HG02840 (cell line): Measurements from ENCODE around the gene EDN2.

ENCODE experiments used
- ATAC-seq: cut with Tn5 transposase; IDR thresholded peaks from one replicate; pipeline ENCODE4 v1.9.1; 2021; ENCODE audit warnings: mild to moderate bottlenecking, moderate library complexity, moderate number of reproducible peaks; ENCODE audit not compliant: unreplicated experiment, low FRiP score

Gene EDN2

DNA sequence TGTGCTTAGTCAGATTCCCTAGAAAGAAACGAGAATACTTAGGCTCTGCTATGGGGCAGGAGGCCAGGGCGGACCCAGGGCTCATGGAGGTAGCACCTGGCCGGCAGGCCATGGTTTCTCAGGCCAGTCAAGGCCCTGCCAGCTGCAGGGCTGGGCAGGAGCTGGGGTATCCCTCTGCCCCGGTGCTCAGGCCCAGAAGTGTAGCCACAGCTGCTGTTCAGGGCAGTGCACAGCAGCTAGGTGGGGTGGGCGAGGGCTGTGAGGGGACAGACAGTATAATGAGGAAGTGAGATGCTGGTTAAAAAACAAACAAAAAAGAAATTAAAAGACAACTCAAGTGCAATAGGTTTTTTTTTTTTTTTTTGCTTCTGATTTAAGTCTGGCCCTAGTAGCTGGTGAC, 34.0 kb upstream of the EDN2 start:
- ATAC-seq: no peak

DNA sequence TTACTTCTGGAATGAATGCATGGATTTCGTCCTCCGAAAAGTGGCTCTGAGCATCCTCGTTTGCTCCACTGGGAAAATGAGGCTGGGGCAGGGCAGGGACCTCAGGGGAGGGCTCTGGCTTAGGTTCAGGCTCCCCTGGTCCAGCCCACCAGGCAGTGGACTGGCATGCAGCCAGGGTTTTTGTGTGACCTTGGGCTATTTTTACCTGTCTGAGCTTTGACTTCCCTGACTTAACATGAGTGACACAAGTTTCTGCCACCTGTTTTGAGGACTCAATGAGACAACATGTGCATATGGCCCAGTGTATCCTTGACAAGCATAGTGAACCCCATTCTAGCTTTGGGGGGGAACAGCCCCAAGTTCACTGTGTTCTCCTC, 32.6 kb upstream of the EDN2 start:
- ATAC-seq: no peak

DNA sequence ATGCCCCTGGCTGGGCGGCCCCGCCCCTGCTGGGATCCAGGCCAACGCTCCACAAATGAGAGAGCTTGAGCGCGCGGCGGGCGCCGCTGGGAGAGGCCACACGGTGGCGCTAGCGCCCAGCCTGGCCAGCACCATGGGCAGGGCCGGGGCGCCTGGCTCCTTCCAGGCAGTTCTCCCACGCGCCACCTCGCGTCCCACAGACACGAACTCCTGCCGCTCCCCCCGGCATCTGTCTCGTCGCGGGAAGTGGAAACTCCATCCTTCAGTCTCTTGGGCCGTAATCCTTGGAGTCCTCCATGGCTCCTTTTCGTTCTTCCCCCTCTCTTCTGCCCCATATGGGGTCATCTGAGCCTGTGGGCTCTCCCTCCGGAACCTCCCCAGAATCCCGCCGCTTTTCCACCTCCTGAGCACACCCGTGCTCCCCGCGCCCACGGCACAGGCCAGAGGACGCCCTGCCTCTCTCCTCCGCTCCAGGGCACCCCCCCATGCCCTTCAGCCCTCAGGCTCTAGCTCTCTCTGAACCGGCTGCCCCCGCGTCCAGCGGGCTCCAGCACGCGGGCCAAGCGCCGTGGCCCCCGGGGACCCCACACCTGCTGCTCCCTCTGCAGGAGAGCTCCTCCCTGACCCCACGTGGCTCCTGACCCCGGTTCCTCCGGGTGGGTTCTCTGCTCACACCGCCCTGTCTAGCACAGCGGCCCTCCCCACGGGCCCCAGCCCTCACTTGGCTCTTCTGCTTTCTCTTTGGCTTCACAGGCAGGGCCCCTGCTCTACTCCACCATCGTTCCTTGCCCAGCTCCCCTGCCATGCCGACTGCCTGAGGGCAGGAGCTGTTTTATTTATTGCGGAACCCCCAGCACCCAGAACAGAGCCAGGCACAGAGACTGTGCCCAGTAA, 31.9 kb upstream of the EDN2 start:
- ATAC-seq: no peak

DNA sequence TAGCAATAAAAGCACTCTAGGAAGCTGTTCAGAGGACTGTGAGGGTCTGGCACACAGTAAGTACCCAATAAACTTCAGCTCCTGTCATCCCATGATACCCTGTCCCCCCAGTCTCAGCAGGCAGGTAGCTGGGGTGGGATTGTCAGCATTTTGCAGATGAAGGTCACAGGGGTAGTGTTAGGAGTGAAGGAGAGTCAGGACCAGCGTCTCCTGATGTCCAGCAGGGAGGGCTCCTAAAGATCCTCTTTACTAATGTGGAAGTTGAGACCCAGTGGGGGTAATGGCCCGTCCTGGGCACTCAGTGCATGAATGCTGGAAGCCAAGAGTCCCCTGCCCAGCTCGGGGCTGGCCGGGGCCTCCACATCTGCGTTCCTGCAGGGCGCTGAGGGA, 31.3 kb upstream of the EDN2 start:
- no peak for ATAC-seq

DNA sequence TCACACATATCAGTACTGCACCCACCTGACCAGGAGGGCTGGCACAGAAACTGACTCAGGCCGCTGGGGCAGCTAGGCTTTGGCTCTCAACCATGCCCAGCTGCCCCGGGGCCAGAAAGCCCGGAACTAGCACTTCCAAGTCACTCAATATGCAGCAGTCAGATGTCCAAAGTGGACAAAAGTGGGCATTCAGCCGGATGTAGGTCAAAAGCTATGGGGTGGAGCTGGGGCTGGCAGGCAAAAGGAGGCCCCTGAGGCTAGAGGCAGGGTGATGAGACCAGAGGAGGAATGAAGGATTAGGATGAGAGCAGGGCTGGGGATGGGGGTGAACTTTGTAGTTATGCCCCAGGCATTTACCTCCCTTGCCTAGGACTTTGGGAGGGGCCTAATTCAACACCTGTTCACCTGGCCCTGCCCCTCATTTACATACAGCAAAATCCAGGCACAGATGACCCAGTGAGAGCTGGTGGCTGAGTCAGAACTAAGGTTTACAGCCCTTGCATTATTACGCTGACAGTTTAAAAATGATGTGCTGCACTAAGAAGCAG, 30.7 kb upstream of the EDN2 start:
- no peak for ATAC-seq

DNA sequence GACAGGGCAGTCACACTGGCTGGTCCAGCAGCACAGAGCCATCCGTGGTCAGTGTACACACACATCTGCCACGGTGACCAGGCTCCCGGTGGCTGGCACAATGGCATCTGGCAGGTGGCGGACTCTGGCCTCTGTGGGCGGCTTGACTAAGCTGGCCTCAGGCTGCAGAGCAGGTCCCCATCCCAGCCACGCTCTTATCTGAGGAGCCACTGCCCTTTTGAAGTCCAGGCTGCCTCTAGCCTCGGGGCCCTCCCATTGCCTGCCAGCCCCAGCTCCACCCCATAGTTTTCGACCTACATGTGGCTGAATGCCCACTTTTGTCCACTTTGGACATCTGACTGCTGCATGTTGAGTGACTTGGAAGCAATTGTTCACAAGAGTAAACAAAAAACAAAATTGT, 29.9 kb upstream of the EDN2 start:
- ATAC-seq: no peak

DNA sequence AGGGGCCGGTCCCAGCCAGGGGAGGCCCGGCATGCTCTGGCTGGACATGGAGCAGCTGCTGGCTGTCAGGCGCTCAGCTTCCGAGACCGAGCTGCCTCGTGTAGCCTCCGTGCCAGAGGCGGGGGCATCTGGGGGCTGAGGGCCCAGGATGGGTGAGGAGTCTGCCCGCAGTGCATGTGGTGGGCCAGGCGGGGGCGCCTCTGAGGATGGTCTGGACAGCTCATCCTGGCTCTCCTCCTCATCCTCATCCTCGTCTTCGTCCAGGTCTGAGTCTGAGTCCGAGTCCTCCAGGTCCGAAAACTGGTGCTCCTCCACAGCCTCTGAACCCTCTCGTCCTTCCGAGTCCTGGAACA, 28.9 kb upstream of the EDN2 start:
- ATAC-seq: no peak

DNA sequence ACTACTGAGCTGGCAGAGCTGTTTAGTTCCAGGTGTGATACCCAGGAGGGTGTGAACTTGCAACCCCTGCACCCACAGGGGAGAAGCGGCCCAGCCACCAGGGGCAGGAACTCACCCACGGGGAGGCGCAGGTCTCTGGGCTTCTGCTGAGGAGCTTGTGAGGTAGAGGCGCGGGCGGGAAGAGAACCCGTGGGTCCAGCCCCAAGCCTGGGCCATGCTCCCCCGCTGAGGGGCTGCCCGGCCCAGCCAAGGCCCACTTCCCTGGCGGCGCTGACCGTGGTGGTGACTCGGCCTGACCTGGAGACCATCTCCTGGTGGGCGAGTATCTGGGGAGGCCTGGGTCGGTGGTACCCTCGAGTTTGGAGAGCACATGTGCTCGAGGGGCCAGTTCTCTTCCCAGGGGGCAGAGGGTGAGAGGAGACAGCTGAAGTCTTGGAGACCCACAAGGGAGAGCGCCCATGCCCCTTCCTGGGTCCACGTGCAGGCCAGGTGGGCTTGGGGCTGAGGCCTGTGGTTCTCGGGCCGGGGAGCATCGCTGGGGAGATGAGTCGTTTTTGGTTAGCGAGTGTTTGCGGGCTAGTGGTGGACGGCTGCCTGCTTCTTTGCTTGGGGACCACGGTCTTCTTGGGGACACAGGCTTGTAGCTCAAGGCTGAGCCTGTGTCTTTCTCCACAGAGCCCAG, 28.4 kb upstream of the EDN2 start:
- ATAC-seq: no peak

DNA sequence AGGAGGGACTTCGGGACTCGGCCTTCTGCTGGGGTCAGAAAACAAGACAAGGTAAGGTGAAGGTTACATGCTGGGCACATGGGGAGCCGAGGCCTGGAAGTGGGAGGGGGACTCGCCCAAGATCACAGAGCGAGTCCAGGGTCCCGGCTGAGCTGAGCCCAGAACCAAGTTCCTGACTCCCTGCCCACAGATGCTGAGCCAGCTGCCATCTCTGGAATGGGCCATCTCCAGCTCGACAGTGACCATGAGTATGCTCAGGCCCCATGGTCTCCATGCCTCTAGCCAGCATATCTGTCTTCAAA, 26.7 kb upstream of the EDN2 start:
- no peak for ATAC-seq

DNA sequence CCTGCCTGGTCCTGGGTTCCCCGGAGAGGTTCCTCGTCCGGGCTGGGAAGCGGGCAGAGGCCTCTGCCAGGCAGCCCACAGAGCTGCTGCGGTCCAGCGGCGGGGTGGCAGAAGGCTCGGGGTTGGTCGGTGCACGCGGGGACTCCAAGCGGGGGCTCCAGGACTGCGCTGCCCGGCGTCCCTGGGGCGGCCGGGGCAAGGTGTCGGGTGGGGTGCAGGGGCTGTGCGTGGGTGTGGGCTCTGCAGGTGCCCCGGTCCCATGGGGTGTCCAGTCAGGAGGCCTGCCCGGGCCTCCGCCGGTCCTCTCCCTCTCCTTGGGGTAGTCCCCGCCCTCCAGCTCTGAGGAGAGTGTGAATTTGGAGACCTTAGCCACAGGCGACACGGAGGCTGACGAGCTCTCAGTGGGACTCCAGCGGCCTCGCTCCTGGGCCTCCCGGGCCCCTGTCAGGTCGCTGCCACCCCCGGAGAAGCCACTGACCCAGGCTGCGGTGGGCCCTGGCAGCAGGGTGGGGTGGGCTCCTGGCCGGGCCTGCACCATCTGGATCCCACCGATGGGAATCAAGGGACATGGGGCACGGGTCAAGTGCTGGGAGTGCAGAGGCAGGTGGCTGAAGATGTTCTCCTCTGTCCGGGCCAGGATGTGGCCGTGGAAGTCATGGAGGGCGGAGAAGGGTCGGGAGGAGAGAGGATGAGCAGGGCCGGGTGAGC, 26.2 kb upstream of the EDN2 start:
- no peak for ATAC-seq

DNA sequence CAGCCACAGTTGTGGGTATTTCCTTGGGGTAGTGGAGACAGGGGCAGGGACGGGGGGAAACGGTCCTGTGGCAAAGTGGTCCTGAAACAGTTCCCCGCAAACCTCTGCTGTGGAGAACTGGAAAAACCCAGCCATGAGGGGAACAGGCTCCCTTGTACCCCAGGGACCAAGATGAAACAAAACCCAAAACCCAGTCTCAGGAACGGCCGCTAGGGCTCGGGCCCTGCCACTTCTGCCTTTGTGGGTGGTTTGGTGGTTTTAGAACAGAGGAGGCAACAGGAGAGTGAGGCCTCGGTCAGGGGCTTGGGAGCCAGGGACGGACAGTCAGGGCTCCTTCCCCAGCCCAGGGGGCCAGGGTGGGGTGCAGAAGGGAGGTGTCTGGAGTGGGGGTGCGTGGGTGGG, 24.8 kb upstream of the EDN2 start:
- no peak for ATAC-seq

DNA sequence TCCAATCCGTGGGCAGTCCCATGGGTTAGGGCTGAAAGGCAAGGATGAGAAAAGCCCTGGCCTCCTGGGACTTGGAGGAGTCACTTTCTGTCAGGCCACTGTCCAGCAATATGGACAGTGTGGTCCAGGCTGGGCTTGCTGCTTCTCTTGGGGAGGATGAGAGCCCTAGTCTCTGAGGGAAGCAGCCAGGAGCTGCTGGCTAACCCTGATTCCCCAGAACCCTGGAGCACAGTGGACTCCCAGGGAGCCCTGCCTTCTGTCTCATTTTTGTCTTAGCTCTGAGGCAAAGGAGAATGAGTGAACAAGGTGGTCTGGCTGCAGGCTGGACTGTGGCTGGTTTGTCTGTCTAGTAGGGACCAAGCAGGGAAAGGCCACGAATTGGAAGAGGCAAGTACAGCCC, 23.8 kb upstream of the EDN2 start:
- ATAC-seq: no peak

DNA sequence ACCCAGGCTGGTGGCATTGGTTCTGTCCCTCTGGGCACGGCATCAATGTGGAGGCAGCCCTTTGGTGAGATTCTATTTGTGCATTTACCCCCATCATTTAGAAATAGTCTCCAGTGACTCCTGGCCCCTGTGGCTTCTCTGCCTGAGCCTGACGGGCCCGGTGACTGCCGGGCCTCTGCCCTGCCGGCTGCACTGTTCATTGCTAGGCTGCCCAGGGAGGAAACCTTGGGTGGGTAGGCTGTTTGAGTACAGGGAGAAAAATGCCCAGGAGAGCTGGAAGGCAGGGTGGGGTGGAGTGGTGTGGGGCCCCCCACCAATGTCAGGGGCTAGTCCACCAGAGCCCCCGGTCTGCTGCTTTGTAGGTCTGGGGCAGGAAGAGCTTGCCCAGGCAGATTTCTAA, 23.4 kb upstream of the EDN2 start:
- no peak for ATAC-seq

DNA sequence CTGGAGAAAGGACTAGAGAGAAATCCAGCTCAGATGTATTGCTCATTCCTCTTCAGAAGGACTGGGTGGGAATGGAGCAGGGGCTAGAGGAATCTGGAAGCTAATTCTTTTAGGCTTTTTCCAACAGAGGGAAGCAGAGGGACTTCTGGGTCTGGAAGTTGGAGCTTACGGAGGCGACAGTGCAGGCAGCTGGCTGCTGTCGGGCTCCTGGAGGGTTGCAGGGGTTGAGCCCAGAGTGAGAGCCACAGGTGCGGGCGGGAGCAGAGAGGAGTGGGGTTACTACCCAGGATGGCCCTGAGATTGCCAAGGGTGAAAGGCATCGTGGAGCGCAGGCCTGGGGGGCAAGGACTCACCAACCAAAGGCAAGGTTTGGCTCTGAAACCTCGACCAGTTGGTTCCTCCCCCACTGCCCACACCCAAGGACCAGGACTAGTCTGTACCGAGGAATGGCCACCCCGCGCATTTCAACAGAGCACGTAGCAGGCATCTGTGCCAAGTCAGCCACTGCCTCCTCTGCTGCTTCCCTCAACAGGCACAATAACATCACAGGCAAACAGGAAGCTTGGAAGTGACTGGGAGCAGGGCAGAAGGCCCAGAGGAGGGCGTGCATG, 22.7 kb upstream of the EDN2 start:
- no peak for ATAC-seq

DNA sequence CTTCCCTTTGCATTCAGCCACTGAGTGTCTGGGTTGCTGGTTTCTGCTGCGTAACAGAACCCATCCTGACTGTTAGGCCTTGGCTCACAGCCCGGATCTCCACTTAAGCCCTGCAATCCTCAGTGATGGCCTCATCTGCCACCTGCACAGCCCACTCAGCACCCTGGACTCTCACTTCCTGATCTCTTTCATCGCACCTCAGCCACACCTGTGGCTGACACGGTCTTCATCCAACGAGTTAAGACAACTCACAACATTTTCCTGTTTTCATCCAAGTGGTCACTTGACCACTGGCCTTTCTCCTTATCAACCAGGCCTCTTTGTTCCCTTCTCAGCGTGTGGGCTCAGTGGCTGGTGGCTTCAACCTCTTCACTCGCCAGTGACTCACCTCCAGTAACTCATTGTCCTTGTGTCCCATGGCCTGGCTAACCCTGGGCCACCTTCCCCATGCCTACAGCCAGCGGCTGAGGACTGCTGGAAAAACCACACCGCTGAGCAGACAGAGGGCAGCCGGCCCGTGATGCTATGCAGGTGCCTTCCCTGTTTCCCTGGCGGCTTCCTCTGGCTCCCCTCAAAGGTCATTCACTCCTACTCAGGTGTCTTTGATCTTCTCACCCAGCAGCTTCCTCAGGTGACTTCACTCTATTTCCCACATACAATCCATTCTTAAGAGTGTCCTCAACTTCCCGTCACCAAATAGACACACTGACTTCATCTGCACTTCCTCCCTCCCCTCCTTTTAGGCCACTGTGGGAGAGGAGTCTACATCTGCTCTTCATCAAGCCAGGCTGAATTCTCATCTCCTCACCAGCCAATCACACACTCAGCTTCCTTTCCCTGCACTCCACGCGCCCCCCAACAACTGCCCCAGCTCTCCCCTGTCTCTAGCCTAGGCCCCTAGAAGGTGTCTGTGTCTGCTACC, 19.9 kb upstream of the EDN2 start:
- no peak for ATAC-seq

DNA sequence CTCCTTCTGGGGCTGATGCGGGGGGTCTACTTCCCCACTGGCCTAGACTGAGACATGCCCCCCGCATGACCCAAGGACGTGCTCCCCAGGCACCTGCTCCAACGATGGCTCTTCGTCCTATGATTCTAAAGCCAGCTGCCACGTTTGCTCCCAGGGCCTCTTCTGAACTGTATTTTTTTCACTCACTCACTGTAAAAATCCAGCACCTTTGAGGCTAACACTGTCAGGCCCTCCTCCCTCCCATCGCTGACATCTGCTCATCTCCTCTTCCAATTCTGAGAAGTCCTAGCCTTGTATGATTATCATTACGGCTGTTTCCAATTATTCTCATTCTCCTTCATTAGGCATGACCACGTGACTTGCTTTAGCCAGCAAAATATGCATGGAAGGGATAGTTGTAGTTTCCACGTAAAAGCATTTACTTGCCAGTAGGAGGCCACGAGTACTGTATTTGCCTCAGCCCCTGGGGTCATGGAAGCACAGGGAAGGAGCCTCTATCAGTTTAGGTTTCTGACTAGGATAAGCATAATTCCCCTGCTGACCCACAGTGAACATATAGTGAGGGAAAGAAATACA, 19.1 kb upstream of the EDN2 start:
- no peak for ATAC-seq

DNA sequence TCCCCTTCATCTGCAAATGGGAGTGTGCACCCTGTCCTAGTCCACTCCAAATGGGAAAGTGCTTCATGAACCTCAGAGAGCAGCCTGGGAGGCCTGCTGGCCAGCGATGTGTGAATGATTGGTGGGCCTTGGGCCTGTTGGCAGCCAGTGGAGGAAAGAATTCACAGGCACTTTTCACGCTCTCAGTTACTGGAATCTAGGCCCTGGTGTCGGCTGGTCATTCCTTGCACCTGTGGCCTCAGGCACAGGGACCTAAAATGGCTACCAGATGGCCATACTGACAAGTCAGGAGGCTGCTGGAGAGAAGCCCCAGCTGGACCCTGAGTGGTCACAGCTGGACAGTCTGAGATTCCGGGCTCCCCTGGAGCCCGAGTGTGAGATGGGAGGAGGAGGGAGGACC, 18.4 kb upstream of the EDN2 start:
- no peak for ATAC-seq

DNA sequence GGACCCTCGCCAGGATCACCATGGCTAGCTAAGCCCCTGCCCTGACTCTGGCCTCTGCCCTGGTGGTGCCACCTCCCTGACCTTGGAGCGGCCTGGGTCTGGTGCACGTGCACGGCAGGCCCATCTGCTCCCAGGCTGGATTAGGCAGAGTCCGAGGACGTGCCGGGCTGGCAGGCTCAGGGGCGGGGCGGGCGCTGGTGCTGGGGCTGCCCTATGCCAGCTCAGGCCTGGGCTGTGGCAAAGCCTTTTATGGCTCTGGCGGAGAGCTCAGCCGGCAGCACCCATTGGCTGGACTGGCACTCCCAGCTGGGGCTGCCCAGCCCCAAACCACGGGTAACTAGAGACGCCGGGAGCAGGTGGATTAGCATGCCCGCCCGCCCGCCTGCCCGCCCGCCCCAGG, 17.1 kb upstream of the EDN2 start:
- ATAC-seq: no peak

DNA sequence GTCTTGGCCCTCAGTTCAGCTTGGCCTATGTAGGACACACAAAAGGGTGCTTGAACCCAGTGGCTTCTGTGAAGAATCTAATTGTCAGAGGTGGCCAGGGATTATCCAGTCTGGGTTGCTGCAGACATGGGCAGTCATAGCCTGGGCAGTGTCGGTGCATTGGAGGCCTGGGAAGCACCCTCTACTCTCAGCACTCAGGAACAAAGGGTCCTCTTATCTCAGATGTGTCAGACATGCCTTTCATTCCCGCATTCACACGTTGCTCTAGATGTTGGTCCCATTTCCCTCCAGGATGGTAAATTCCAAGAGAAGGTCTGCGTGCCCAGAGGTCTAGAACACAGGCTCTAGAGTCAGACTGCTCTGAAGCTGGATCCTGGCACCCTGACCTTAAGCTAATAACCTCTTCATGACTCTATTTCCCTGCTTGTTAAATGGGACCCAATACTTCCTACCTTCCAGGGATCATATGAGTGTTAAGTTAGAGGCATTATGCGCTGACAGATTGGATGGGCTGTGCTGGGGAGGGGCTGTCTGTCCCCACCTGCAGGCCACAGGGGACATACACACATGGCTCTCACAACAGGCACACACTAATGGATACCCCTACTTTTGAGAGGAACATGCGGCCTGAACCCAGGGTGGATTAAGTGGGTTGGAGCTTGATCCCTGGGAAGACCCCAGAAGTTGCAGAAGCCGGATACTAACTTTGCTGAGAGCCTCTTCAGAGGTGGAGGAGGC, 16.5 kb upstream of the EDN2 start:
- no peak for ATAC-seq
